ENCODE measurements around the gene KRTAP5-7.
"Not testable (repeated sequence)": the region's sequence is repeated elsewhere in the genome, so short reads cannot be mapped to it uniquely, and the experiment has no call there.

KRTAP5-7 gene

DNA sequence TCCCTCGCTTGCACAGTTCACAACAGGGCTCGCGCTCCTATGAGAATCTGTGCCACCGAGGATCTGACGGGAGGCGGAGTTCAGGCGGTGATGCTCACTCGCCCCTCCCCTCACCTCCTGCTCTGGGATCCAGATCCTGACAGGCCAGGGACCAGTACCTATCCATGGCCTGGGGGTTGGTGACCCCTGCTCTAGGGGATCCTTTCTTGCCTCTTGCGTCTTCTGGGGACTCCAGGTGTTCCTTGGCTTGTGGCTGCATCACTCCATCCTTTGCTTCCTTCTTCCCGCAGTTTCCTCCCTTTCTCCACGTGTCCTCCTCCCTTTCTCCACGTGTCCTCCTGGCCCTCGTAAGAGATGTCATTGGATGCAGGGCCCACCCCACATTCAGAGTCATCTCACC lies 30.6 kb upstream of the KRTAP5-7 start:
- DNase-seq = no peak

DNA sequence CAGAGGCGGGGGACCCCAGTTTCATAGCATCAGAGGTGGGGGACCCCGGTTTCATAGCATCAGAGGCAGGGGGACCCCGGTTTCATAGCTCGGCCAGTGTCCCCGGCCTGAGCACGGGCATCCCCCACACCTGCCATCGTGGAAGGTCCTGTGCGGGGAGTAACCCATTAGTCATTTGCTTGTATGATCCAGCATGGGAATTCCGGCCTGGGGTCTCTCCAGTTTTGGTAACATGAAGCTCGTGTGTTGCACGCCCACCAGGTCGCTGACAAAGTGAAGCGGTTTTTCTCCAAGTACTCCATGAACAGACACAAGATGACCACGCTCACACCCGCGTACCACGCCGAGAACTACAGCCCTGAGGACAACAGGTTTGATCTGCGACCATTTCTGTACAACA lies 29.0 kb upstream of the KRTAP5-7 start:
- no peak for DNase-seq

DNA sequence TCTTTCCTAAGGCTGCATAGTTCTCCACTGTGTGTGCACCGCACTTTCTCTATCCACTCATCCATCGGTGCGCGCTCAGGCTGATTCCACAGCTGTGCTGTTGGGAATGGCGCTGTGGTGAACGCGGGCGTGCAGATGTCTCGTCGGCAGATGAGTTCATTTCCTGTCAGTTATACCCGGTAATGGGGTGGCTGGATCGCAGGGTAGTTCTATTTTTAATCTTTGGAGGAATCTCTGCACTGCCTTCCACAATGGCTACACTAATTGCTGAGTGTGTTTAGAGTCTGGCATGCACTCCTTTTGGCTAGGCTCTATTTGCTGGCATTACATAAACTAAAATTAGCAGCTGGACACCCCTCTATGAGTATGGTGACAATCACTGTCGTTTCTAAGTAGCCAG lies 27.9 kb upstream of the KRTAP5-7 start:
- no peak for DNase-seq

DNA sequence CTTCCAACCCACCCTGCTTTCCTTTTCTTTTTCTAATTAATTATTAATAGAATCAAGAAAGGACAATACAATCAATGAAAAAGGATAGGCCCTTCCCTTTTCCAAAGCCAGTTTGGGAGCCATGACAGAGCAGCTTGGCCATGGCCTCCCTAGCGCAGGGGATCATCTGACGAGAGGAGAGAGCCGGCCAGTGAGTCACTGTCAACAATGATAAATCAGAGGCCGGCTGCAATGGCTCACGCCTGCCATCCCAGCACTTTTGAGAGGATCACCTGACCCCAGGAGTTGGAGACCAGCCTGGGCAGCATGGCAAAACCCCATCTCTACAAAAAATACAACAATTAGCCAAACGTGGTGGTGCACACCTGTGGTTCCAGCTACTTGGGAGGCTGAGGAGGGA lies 27.5 kb upstream of the KRTAP5-7 start:
- DNase-seq = no peak

DNA sequence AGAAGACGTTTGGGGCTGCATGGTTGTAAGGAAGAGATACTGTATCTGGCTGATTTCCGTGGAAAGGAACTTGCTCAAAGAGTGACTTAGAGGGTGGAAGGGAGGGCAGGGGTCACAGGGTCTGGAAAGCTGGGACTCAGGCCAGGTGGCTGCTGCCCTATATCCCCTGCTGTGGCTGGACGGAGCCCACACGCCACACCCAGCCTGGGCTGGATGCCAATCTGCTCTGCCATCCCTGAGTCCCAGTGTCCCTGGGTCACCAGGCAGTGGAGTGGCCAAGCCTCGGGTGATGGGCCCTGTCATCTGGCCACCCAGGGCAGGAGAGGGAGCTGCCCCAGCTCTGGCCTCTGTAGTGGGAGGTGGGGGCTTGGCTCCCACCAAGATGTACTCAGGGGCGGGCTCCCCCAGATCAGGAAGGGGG lies 26.5 kb upstream of the KRTAP5-7 start:
- DNase-seq = no peak

DNA sequence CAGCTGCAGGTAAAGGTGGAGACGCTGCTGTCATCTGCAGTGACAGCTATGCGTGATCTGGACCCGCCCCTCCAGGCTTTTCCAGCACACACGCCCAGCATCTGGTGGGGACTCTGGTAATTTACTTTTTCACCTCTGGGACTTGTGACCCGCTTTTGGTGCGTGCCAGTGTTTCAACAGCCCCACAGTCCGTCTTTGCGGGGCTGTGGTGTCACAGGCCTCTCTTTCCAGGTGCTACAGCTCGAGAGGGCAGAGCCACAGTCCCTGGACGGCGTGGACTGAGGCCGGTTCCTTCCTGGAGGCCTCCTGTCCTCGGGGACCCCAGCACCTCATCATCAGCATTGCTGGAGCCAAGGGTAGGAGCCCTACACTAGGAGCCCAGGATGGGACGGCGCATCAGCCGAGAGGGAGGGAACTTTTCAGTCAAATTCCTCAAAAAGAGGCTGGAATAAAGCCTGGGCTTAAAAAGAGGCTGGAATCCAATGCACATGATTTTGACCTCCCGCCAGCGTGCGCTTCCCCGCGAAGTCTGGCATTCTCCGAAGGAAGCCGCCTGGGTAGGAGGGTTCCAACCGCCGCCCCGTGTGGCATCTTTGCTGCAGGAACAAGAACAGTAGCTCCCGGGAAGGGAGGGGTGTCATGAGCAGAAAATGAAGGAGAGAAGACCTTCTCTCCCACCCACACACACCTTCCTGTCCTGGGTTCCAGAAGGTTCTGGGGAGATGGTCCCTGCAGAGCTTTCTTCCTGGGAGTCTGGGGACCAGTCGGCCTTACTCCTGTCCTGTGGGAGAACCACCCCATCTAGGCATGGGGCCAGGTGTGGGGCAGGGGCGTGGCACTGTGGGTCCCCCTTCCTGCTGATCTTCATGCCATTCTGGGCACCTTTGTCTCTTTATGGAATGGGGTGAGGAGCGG lies 25.7 kb upstream of the KRTAP5-7 start:
- no peak for DNase-seq

DNA sequence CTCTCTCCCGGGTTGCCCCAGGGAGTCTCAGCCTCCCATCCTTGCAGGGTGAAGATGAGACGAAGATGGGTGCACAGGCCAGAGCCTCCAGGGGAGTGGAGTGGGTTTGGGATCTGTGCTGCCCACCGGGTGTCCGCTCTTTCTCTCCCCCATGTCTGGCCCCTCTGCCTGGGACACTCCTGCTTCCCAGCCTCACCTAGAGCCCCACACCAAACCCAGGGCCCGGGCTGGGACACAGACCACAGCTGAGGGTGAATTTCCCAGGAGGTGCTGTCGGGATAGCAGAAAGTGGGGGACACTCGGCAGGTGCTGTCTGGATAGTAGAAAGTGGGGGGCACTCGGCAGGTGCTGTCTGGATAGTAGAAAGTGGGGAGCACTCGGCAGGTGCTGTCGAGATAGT lies 25.0 kb upstream of the KRTAP5-7 start:
- DNase-seq = no peak

DNA sequence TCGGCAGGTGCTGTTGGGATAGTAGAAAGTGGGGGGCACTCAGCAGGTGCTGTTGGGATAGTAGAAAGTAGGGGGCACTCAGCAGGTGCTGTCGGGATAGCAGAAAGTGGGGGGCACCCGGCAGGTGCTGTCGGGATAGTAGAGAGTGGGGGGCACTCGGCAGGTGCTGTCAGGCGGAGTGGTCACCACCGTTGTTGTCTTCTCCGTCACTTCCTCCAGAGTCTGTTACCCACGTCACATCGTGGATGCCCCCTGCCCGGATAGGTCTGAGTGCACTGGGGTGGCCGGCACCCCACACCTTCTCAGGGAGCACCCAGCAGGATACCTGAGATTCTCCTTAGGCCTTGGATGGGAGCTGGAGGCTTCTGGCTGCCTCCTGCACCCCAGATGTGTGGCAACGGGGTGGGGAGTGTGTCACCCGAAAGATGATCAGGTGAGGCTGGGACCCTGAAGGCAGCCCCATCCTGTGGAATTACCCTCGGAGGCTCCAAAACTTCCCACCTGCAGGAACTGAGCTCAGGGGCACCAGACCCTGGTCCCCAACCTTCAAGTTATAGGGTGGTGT lies 24.1 kb upstream of the KRTAP5-7 start:
- no peak for DNase-seq

DNA sequence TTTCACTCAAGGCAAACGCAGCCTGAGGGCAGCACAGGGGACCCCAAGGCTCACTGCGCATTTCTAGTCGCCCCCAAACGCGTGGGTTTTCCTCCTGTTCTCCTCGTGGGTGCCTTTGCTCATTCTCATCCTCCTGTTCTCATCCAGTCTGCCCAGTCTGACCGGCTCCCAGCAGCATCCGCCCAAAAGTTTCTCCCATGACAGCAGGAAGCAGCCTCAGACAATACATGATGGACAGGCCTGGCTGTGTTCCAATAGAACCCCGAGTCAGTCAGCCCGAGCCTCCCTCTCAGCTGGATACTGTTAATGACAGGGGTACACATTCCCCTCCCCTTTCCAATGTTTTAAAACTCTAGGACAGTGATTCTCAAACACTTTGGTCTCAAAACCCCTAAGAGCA lies 22.5 kb upstream of the KRTAP5-7 start:
- no peak for DNase-seq

DNA sequence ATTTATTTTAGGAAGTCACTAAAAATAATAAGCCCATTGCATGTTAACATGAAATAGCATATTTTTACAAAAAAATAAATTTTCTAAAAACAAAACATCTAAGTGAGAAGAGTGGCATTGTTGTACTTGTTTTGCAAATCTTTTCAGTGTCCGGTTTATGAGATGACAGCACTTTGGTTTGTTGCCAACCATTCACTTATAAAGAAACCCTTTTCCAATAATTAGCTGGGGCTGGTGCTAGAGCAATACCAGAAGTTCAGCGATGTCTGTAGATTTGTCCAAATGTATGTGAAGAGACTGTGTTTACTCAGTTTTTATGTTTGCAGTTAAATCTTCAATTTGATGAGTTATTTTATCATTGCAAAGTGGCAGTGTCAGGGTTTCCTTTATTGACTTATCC lies 22.1 kb upstream of the KRTAP5-7 start:
- DNase-seq = no peak

DNA sequence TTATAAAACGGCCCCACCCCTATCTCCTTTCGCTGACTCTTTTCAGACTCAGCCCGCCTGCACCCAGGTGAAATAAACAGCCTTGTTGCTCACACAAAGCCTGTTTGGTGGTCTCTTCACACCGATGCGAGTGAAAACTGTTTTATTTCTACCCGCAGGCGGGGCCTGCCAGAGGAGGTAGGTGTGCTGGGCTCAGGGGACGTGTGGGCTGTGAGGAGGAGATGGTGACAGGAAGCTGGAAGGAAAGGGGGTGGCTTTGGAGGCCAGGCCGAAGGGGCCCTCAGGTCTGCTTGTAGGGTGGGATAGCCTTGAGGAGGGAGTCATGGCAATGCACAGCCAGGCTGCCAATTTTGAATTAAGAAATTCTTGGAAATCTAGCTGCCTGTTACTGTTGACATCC lies 21.3 kb upstream of the KRTAP5-7 start:
- no peak for DNase-seq

DNA sequence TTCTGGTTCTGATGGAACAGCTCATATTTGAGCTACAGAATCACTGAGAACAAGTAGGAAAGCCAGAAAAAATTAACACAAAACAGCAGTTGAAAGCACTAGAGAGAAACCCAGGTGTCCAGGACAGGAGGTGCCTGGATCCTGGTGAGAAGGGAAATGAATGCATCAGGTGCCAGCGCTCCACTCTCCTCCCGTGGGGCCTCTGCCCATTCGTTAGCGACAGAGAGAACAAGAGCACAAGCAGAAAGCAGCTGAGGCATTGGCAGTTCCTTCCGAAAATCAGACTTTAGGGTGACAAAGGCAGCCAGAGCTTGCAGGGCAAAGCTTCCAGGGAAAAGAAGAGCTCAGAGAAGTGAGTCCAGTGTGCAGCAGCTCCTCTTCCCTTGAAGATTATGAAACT lies 20.0 kb upstream of the KRTAP5-7 start:
- no peak for DNase-seq

DNA sequence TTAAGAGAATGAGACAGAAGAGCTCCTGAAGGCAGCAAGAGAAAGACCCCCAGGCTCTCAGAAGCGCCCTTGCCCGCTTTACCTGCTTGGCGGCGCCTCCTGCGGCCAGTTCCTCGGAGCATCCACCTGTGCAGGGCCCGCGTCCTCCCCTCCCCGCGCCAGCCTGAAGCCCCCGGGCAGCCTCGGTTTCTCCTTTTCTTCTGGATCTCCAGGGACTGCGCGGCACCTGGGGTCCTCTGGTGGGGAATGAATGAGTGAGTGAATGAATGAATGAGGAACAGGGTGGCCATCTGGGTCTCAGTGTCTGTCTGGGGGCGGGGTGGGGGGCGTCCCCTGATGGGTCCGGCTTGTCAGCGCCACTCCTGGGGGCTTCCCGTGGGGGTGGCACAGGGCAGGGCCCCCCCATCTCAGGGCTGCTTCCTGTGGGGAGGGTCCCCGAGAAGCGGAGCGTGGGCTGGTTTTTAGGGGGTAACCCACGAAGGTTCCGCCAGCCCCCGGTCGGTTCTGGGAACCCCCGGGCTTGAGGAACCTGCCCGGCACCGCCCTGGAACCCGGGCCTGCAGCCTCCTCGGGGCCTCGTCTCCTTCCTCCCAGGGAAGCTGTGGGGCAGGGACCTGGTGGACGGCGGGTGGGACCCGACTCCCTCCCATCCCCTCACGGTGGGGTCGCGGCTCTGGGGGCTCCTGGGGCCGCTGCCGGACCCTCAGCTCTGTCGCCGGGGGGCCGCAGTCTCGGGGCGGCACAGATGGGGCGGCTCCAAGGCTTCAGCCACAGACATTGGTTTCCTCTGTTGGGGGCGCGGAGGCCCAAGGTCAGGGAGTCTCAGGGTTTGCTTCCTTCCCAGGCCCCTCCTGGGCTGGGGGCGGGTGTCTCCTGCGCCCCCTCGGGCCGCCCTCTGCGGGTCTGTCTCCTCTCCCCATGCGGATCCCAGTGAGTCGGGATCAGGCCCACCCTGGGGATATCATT lies 8.3 kb upstream of the KRTAP5-7 start:
- DNase-seq = no peak

DNA sequence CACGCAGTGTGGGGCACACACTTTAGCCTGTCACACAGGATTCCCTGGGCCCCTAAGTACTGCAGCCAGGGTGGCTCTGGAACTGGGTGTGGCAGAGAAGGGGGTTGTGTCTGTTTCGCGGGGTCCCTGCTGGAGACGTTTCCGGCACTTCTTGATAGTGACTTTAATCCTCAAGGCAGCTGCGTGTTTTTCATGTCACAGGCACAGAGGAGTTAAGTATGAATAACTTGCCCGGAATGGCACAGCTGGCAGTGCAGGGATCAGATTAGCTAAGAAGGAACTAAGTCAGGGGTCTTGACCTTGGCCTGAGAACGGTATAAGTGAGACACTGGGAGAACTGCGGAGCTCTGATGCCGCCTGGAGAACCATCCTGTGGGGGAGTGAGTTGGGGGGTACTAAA lies 7.5 kb upstream of the KRTAP5-7 start:
- no peak for DNase-seq

DNA sequence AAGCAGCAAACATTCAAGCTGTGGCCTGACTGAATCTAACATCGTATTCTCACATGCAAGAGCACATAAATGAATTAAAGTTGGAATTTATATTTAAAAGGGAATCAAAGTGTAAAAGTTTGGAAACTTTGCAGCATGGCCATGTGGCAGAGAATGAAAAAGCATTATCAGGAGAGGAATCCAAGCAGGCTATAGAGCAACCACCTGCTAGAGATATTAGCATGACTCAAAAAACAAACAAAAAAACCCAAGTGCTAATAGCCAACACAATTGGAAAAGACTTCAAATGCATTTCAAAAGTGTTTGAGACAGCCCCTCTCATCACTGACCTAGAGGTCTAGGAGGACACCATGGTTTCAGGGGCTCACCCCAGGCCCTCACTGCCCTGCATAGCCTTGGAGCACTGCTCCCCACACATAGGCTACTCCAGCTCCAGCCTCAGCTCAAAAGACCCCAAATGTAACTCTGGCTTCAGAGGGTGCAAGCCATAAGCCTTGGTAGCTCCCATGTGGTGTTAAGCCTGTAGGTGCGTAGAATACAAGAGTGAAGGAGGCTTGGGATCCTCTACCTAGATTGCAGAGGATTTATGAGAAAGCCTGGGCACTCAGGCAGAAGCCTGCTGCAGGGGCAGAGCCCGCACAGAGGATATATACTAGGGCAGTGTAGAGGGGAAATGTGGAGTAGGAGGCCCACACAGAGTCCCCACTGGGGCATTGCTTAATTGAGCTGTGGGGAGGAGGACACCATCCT lies 1.7 kb upstream of the KRTAP5-7 start:
- DNase-seq = no peak

DNA sequence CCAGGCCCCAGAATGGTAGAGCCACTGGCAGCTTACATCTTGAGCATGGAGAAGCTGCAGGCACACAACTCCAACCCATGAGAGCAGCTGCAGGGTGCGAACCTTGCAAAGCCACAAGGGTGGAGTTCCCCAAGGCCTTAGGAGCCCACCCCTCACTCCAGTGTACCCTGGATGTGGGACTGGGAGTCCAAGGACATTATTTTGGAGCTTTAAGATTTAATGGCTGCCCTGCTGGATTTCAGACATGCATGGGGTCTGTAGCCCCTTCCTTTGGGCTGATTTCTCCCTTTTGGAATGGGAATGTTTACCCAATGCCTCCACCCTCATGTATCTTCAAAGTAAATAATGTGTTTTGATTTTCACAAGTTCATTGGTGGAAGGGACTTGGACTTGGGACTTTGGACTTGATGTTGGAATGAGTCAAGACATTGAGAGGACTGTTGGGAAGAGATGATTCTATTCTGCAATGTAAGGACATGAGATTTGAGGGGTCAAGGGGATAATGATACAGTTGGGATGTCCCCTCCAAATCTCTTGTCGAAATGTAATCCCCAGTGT lies 1.1 kb upstream of the KRTAP5-7 start:
- no peak for DNase-seq

DNA sequence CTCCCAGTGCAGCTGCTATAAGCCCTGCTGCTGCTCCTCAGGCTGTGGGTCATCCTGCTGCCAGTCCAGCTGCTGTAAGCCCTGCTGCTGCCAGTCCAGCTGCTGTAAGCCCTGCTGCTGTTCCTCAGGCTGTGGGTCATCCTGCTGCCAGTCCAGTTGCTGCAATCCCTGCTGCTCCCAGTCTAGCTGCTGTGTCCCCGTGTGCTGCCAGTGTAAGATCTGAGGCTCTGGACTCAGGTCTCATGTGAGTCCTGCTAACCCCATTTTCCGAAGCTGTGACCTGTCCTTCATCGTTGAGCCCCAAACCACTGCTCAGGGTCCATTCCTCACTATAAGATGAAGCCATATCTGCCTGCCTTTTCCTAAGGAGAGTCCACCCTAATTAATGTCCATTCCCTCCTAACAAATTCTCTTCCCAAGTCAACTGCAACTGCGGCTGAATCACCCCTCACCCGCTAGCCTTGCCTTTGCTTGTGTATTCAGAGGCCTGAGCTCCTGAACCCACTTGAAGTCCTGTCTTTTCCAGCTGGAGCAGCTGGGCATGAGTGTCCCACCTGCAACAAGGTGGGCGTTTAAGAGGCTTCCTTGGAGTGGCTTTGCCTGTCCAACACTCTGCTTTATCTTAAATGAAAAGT lies 626 bp downstream of the KRTAP5-7 start:
- DNase-seq = no peak

DNA sequence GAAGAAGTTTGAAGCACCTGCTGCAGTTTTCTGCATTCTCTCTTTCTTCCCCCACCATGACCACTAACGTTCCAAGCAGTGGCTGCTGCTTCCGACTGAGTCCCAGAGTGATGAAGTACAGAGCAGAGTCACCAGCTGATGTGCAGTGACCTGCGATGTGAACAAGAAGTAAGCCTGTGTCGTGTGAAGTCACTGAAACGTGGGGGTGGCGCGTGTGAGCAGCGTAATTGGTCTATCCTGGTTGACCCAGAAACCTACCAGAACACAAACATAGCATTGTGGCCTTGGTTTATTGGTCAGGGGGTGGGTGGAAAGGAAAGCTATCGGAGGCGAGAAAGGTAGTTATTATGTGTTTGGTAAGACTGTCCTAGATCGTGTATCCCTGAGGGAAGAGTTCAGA lies 3.5 kb downstream of the KRTAP5-7 start:
- DNase-seq = no peak

DNA sequence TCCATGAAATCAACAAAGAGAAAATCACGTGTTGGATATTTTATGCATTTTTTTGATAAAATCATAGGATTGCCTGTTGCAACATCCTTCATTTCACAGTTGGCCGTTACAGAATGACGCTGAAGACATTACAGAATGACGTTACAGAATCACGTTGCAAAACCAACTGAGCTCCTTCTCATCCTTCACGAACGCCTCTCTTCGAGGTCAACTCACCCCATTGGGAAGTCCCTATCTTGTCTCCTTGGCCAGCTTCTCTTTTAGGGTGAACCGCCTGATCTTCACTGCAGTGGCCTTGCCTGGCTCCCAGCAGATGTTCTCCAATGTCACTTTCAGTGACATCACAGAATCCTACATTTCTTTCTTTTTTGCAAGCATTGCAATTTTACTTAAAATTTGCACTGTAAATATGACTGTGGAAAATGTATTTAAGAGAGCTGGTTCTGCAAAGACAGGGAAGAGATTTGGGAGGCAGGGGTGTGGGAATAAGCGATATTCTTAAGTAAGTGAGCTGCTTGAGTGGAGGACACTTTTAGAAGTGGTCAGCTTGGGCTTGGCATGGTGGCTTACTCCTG lies 5.1 kb downstream of the KRTAP5-7 start:
- DNase-seq = no peak

DNA sequence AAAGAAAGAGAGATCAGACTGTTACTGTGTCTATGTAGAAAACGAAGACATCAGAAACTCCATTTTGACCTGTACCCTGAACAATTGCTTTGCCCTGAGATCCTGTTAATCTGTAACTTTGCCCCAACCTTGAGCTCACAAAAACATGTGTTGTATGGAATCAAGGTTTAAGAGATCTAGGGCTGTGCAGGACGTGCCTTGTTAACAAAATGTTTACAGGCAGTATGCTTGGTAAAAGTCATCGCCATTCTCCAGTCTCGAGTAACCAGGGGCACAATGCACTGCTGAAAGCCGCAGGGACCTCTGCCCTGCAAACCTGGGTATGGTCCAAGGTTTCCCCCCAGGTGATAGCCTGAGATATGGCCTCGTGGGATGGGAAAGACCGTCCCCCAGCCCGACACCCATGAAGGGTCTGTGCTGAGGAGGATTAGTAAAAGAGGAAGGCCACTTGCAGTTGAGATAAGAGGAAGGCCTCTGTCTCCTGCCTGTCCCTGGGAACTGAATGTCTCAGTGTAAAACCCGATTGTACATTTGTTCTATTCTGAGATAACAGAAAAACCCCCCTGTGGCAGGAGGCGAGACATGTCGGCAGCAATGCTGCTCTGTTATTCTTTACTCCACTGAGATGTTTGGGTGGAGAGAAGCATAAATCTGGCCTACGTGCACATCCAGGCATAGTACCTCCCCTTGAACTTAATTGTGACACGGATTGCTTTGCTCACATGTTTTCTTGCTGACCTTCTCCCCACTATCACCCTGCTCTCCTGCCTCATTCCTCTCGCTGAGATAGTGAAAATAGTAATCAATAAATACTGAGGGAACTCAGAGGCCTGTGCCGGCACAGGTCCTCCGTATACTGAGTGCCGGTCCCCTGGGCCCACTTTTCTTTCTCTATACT lies 7.9 kb downstream of the KRTAP5-7 start:
- not testable (repeated sequence) for DNase-seq
